Stimulated activated CD8-positive, alpha-beta memory T cell treated with anti-CD3 and anti-CD28 coated beads, Interleukin-4, amount 100 ng/mL, for 48 hours (primary cell): ENCODE data around the gene ALK.

Experiments used
- DNase-seq: peaks from one replicate; pipeline ENCODE4 v3.0.0-alpha.2; 2020

Gene ALK

DNA sequence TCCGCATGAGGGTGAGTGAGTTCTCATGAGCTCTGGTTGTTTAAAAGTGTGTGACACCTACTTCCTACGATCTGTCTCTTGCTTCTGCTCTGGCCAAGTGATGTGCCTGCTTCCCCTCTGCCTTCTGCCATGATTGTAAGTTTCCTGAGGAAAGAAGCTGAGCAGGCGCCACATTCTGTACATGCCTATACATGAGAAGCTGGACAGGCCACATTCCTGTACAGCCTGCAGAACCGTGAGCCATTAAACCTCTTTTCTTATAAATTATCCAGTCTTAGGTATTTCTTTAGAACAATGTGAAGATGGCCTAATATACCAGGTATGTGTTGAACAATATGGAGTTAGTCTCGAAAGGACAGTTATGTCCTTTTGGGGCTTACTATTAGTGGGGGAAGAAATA lies 281.0 kb downstream of the ALK start:
- no peak for DNase-seq

DNA sequence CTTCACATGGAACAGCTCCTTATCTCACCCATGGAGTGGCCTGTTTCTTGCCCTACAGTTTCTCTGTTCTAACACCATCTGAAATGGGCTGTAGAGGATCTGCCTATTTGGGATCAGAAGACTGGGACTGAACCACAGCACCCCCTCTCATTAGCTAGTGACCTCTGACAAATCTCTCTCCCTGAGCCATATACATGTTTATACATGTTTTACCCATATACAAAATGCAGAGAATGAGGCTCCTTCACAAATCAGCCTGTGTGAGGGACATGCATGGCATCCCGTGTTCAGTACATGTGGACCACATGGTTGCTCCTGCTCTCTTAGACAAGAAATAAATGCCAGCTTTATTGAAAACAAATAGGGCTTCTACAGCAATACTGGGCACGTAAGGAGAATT lies 282.7 kb downstream of the ALK start:
- no peak for DNase-seq

DNA sequence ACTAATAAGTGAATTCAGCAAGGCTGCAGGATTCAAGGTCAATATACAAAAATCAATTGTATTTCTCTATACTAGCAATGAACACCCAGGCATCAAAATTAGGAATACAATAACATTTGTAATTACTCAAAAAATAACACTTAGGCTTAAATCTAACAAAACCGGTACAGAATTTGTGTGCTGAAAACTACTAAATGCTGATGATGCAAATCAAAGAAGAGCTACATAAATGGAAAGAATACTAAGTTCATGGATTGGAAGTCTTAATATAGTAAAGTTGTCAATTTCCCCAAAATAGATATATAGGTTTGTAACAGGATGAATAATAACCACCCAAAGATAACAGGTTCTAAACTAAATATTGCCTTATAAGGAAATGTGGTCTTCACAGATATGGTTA lies 286.5 kb downstream of the ALK start:
- DNase-seq = no peak

DNA sequence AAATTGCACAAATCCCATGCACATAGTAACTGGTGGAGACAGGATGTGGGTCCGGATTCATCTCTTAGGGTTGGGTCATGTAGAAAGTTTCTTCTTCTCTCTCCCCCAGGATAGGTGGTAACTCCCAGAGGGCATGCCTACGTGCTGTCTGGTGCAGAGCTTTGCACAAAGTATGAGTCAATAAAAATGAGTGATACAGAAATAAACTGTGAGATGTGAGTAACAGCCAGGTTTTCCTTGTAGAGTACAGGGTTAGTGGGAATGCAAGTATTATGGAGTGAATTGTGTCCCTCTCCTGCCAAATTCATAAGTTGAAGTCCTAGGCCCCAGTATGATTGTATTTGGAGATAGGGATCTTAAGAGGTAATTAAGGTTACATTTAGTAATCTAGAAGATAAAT lies 289.4 kb downstream of the ALK start:
- DNase-seq = no peak

DNA sequence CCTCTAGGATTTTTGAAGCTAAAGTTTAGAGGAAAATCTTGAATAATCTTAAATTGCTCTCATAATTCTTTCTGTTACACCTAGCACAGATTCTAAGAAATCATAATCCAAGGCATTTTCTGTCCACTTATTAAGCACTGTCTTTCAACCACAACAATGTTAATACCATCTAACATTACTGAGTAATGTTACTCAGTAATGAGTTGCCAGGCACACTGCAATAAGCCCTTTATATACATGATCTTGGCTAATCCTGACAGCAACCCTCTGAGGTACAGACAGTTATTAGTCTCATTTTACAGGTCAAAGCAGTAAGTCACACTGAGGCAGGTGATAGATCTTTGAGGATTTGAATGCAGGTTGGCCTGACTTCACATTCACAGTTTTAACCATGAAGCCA lies 291.9 kb downstream of the ALK start:
- no peak for DNase-seq

DNA sequence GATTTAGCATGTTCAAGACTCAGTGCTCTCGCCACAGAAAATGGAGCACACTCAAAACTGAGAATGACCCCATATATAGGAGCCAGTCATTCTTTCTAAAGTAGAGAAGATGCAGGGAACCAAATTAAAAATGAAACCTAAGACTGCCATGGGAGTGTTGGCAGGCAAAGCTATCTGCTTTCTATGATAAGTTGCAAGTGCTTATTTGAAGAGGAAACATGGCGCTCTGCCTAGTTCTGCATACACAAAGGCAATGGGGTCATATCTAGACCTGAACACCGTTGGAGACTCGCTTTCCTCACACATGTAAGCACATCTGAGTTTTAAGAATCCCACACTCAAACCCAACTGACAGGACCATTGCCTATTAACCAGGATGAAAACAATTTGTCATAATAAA lies 292.5 kb downstream of the ALK start:
- no peak for DNase-seq

DNA sequence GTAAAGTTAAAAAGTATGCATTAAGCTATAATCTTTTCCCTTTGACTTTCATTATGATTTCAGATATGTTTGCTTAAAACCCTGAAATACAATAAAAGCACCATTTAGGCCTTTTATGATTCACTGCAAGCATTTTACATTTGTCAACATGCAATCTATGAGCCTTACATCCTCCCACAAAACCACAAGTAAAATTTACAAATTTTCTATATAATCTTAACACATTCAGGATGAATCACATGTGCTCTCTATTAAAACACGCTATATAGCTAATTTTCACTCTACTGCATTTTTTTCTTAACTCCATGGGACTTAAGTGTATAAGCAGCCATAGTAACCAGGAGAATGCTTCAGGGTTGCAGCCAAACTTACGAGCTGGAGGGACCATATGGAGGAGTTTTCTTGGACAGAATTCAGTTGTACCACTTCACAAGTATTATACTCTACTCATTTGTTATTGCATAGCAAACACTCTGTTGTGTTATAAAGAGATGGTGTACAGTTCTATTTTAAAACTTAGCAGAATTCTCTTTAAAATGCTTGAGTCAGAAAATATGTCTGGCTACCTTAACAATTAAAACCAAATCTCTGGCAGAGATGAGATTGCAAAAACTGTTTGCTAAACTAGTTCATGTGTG lies 293.2 kb downstream of the ALK start:
- DNase-seq = no peak

DNA sequence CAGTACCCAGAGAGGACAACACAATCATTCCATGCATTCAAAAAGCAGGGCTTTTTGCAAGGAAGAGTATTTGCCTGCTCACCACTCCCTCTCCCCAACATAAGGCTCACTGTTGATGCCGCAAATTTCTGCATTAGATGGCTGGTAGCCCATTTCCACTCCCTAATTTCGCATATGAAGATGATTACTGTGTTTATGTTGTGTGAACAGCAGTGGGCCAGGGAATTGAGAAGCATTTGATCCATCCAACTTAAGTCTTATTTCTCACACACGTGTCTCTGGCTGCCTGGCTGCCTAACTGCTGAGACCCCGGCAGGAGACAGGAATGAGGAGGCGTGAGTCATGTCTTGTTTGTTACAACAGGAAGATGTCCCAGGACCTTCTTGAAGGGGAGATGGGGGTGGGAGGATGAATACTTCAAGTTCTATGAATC lies 294.1 kb downstream of the ALK start:
- no peak for DNase-seq

DNA sequence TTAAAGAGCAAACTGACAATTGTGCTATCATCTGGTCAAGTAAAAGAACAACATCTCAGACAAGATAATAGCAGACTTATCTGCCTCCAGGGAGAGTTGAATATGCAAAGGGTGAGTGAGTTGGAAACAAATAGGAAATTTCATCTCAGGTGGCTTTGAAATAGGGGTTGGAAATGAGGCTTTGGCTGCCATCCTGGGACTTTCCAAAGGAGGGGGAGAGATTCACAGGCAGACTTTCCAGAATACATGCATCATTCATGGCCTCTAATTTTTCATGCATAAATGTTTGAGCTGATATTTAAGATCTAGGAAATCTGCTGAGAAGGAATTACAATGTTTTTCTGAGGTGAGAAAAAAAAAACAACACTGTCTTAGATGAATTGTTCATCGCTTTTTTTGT lies 300.5 kb downstream of the ALK start:
- no peak for DNase-seq

DNA sequence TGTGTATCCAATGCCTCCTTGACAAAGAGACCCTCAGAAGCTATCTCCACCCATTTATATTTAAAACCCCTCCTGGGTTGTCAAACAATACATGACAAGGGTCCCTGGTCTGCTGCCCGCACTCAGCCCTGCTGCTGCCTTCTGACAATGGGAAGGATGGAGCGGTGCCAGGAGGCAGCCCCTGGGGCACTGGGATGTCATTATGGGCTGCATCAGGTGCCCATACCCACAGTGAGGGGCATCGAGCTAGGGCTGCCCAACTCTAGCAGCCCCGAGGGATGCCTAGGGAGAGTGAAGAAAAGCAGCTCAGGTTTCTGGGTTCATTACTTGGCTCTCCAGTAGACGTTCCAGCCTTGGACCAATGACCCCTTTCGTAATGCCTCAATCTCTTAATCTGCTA lies 301.7 kb downstream of the ALK start:
- no peak for DNase-seq

DNA sequence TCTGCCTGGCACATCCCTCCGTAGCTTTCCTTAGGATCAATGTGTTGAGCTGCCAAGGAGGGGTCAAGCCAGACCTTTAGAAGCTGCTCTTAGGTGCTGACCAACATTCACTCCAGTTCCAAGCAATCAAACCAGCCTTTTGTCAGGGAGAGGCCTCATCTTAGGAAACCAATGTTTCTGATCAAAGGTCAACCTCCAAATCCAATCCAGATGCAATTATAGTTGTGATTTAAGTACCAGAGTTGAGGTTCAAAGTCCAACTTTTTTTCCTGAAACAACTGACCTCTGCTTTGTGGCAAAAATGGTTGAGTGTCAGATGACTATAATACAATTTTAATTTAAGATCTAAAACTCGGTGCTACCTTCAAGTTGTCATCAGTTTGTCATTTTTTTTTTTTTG lies 303.4 kb downstream of the ALK start:
- no peak for DNase-seq

DNA sequence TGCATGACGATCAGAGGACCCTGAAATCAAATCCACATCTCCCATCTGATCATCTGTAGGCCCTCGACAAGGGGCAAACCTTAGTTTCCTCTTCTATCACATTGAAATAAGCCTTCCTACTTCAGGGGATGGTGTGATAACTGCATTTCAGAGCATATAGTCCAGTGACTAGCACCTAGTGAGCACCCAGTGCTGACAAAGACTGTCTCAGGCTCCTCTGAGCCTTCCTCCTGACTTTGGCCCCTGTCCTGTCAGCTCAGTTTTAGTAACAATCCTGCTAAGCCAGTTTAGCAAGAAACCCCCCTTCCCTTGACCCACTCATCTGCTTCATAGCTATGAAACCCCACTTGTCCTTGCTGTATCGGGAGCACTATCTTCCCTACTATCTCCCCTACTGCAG lies 304.0 kb downstream of the ALK start:
- DNase-seq = no peak

DNA sequence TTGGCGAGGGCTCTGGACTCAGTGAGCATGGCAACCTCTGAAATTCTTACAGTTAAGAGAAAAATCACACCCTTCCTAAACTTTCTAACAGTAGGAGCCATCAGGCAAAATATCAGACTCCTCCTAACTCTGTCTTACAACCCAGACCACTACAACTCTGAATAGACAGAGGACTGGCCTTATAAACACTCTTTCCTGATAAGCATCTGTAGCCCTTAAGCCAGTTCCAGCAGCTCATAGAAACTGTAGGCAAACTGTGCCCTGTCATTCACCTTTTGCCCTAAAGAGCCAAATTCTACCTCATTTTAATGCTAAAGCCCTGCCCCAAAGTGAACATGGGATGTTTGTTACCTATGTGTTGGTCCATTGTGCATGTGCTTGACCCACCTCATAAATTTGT lies 304.8 kb downstream of the ALK start:
- DNase-seq = no peak

DNA sequence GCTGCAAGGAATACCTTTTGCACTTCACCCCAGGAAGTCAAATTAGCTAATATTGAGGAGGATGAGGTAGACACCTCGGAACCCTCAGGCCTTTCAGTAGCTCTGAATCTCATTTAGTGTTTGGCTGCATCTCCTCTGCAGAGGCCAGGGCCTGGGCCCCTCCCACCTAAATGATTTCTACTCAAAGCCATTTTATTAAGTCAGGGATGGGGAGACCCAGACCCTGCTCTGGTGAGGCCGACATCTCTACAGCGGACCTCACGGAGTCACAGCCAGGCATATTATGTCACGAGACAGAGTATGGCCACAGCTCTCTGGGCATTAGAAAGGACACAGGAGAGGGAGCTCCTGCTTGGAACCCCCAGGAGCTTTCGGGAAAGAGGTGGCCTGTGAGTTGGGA lies 305.5 kb downstream of the ALK start:
- no peak for DNase-seq

DNA sequence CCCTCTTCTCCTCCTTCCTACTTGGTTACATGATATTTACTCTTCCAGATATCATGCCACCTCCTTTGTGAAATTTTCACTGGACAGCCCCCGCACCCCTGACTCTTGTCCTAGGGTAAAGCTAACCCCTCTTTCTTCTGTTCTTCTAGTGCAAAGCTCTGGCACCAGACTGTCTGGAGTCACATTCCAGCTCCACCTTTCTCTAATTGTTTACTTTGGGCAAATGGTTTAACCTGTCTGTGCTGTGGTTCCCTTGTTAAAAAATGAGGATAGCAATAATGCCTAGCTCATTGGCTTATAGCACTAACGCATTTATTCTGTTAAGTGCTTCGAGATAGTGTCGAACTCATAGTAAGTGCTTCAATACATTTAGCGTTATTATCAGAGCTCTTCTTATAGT lies 306.2 kb downstream of the ALK start:
- DNase-seq = no peak

DNA sequence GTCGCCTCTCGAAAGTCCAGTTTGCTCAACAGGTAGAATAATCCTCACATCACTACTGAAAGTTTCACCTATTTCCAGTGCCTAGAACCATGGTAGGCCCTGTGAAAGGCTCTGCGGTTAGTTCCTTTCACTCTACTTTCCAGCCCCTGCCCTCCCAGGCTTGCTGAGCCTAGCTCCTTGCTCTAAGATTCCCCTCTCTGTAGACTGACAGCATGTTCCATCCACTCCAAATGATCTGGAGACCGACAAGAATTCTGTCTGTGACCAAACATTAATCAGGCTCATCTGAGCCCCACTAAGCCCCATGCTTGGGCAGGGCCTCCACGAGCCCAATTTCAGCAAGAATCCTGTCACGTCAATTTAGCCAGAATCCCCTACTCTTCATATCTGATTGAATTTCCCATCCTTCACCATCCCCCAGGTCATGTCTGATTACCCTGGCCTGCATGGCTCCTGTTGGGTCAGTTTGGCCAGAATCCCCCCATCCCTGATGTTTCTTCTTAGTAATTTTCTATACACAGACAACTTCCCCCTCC lies 307.0 kb downstream of the ALK start:
- DNase-seq = no peak

DNA sequence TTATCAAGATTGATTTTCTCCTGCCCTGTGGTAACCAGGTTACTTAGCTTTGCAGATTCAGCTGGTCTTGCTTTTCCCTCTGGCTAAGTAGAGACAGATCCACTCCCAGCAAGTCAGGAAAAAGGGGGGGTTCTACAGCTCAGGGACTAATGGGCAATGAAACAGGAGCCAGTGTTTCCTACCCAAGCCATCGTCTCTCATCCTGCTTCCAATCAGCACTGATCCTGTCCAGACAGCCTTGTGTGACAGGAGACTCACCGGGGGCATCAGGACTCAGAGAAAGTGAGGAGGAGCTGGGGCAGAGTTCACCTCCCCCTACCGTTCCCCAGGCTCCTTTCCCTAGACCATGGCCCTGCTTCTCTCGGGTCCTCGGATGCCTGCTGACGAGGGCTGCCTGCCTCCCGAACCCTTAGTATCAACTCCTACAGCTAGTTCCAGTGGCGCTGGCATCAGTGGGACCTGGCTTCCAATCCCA lies 307.6 kb downstream of the ALK start:
- no peak for DNase-seq

DNA sequence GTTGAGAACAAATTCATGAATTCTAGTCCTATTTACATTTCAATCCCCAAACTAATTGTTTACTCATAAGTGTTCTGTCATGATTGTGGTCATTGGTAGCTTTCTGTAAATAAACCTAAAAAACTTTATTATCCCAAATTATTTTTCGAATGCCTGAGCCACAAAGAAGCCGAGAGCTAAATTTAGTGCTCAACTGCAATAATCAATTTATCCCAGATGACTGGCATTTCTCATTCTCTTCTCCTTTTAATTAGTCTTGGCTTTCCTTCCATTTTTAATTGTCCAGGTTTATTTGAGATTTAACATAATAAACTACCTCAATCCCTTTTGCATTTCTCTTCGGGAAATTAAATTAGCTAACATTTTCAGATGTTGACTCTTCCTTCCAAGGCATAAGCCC lies 308.3 kb downstream of the ALK start:
- no peak for DNase-seq

DNA sequence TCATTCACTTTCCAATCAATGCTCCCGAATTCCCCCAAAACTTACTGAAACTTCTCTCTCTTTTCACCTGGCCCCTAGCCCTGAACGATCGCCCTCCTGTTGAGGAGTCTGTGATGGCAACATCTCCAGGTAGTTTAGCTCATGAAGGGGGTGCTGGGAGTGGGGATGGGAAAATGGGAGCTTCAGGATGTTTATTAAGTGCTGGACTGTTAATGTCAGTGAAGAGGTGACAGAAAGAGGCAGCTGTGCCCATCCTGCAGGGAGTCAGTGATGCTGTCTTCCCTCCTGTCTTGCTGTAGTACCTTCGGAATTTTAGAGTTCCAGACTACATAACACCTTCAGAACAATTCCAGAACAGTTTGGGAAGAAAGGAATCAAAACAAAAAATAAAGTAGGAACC lies 308.8 kb downstream of the ALK start:
- DNase-seq = no peak

DNA sequence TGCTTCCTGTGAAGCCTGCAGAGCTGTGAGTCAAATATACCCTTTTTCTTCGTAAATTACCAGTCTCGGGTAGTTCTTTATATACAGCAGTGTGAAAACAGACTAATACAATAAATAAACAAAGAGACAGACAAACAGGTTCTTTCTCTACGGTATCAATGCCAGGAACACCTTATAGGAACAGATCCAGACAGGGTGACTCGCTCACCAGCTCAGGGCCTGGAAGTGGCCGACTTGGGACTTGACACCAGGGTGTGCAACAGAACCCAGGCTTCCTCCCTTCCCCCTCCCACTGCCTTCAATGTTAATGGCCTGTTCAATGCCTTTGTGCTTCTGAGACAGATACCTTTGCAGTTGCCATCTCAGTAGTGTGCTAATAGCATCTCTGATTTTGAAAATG lies 309.5 kb downstream of the ALK start:
- no peak for DNase-seq

DNA sequence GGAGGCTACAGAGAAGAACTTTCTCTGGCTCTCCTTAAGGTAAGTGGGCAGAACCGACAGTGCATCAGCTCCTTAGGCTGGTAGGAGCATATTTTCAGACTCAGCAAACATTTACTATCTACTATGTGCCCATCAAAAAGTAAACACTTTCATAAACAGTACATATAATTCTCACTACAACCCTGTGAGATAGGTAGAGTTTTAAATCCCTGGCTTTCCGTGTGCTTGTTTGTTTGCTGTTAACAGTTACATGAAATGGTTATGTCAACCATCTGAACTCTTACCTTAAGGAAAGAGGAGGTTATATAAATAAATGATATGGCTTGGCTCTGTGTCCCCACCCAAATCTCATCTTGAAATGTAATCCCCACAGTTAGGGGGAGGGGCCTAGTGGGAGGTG lies 310.1 kb downstream of the ALK start:
- no peak for DNase-seq

DNA sequence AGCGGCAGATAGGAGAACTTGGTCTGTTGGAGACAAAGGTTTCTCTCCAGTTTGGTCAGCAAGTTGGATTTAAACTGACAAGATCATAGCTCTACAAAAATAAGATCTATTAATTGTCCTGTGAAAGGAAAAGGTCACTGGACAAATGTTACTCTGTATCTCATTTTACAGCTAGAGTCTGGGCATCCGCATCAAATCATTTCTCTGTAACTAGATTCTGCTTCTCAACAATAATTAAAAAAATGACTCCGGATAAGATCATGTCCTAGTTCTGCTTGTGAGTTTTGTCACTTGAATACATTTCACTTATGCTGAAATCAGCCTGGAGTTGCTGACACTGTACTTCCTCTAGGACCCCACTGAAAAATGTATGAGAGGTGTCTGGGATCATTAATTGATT lies 310.8 kb downstream of the ALK start:
- DNase-seq = no peak

DNA sequence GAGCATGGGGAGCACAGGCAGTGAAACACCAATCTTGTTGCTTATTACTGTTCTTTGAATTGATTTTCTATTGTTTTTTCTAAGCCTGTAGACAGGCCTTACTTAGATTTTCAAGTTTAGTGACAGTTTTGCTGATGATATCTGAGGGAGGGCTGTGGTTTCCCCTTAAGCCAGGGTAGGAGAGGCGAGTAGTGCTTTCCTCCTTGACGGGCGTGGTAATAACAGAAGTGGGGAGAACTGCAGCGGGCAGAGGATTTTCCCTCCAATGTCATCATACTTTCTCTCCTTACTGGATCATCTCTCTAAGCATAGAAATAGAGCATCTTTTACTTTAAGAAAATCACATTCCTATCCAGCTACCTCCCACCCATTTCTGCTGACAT lies 314.4 kb downstream of the ALK start:
- no peak for DNase-seq

DNA sequence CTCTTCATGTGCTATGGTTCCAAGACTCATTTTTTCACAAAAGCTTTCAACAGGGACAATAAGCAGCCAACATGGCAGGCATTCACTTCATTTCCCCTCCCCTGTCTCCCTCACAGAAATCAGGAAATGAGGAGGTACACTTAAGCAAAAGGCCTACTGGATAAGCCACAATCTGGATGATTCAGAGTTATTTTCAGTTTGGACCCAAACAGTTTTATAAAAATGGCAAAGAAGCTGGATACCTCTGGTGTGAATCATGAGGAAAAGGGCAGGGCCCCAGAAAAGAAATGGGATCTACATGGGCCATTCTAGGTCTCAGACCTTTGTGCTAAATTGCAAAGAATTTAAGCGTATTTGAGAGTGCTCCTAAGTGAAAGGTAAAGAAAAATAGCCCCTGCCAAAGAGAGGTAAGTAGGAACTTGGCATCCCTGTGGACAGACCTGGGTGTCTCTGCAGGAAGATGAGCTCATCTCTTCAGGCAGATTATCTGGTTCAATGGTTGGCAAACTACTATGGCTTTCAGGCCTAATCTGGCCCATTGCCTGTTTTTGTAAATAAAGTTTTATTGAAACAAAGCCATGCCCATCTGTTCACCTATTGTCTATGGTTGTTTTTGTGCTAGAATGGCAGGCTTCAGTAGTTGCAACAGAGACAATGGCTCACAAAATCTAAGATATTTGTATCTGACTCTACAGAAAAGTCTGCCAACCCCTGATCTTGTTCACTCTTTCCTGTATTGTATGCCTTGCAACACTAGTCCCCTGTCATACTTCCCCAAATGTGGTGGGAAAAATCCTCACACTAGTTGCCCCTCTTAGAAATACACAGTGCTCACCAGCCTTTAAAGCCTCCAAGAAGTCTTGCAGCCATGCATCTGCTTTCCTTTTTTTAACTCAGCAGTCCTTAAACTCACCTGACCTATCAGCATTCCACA lies 315.0 kb downstream of the ALK start:
- no peak for DNase-seq
